Memory B cell (primary cell): ENCODE measurements around the gene DDX47.
"Not testable (repeated sequence)": the region's sequence is repeated elsewhere in the genome, so short reads cannot be mapped to it uniquely, and the experiment has no call there.

Source experiments
- ATAC-seq: fragments of 150-1000 bp; cut with Tn5 transposase; 2 replicates; pipeline ENCODE4 v1.10.0; 2021; ENCODE audit warnings: low read depth, mild to moderate bottlenecking, moderate library complexity
- DNase-seq, 2 donors: peaks; one replicate each; pipeline ENCODE4 v3.0.0; 2022; ENCODE audit warnings: low spot score in 2 of 2
- H3K27ac Mint-ChIP-seq: one replicate; pipeline ENCODE4 v1.8.0; 2022; ENCODE audit warnings: mild to moderate bottlenecking, moderate library complexity, mixed read lengths
- H3K27me3 Mint-ChIP-seq: one replicate; pipeline ENCODE4 v1.8.0; 2022; ENCODE audit warnings: mixed read lengths
- H3K36me3 Mint-ChIP-seq: one replicate; pipeline ENCODE4 v1.8.0; 2022; ENCODE audit warnings: mild to moderate bottlenecking, mixed read lengths
- H3K4me1 Mint-ChIP-seq: one replicate; pipeline ENCODE4 v1.8.0; 2022; ENCODE audit warnings: mixed read lengths
- H3K4me3 Mint-ChIP-seq: one replicate; pipeline ENCODE4 v1.8.0; 2022; ENCODE audit warnings: mild to moderate bottlenecking, moderate library complexity, mixed read lengths
- H3K9me3 Mint-ChIP-seq: one replicate; pipeline ENCODE4 v1.8.0; 2022; ENCODE audit warnings: mixed read lengths

DDX47 gene

DNA sequence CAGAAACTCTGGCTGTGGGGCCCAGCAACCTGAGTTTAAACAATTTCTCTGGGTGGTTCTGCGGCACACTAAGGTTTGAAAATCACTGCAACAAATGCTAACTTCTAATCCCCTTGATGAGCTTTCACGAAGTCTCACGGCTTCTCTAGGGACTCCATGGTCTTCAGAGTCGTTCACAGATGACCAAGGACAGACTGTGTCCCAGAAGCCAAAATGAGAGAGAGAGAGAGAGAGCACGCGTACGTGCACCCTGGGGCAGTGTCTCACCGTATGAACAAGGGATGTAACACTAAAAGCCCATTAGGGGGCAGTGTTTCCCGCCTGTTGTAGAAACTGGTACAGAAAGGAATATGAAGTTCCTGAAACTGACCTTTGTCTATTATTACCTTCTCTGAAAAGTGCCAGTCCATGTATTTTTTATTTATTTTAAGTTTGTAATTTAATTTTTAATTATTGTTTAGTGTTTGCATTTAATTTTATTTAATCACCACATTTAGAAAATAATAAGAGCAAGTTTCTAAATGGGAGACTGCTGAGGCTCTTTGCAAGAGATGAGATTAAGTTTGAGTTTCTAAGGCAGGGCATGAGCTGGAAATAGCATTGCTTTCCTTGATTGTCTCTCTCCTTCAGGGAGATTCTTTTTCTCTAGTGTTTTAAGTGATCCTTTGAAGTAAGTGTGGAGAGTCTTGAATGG is 24.3 kb upstream of the DDX47 start:
- Mint-ChIP-seq H3K27ac (peak overlapping the region; percentile 76), H3K4me1 (peaks cover 8% of the 10 kb centered on the region), H3K9me3 (no peaks in the 10 kb centered on the region), H3K4me3 (peak overlapping the region; percentile 85), H3K27me3 (no peaks in the 10 kb centered on the region), H3K36me3 (no peaks in the 10 kb centered on the region)
- DNase-seq (peak; percentile 40 to 63), ATAC-seq (peak; percentile 73)

DNA sequence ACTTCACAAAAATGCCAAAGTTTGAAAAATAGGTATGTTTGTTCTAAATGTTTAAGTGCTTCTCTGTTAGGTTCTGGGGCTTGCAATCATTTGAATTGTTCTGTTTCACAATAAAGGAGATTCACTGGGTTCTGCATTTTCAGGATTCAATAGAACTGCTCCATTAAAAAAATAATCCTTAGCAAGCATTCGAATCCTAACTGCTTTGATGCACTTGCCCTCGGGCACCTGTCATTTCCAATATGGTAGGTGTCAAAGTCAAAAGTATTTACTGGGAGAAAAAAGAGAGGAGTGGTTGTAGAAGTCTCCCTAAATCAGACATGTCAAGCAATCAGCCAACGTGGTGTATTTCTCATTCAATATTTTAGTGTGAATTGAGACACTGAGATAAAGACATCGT is 22.2 kb upstream of the DDX47 start:
- no peaks in the 10 kb centered on the region for H3K27me3 Mint-ChIP-seq
- no peaks in the 10 kb centered on the region for H3K36me3 Mint-ChIP-seq
- no peak overlapping the region for H3K4me3 Mint-ChIP-seq
- H3K9me3 Mint-ChIP-seq: no peaks in the 10 kb centered on the region
- DNase-seq (no peak), ATAC-seq (no peak)
- peaks cover 8% of the 10 kb centered on the region for H3K4me1 Mint-ChIP-seq
- H3K27ac Mint-ChIP-seq: no peak overlapping the region

DNA sequence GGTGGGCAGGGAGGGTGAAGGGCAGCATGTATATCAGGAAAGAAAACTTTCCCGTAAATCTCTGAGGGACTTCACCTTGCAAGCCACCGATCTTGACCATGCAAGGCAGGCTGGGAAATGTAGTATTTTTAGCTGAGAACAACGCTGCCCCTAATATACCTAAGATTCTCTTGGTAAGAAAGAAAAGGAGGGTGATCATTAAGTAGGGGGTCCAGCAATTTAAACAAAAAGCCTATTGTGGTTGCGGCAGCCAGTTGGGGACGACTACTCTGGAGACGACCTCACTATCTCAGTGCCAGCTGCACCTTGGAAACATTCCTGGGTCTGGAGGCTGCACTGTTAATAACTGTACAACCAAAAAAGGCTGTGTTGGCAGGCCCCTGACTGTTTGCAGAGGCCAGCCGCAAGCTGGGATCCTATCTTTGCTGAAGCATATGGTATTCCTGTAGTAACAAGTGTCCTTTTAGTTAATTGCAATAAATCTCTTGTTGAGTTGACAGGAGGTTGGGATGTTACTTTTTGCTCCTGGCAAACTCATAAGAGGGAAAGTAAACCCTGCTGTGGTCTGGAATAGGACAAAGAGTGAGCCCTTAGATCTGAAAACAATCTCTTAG is 21.3 kb upstream of the DDX47 start:
- H3K27ac Mint-ChIP-seq: no peak overlapping the region
- H3K36me3 Mint-ChIP-seq: no peaks in the 10 kb centered on the region
- H3K9me3 Mint-ChIP-seq: no peaks in the 10 kb centered on the region
- no peak overlapping the region for H3K4me3 Mint-ChIP-seq
- no peaks in the 10 kb centered on the region for H3K27me3 Mint-ChIP-seq
- no peak for DNase-seq
- ATAC-seq: no peak
- H3K4me1 Mint-ChIP-seq: peaks cover 8% of the 10 kb centered on the region

DNA sequence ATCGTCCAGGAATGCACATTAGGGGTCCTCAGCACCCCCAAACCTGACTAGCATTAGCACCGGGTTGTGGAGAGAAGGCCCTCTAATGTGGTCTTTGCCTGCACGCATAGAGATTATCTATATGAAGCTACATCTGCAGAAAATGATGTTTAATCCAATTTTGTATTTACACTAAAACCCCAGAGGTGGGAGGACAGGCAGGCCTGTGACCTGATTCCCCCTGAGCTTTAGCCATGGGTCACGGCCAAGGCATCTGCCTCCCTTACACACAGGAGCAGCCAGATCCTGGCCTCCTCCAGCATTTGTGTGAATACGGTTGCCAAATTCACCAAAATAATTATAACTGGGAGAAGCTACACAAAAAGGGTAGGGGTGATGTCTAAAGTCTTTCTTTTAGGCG is 20.7 kb upstream of the DDX47 start:
- ATAC-seq (no peak), DNase-seq (no peak)
- Mint-ChIP-seq H3K27ac (no peak overlapping the region), H3K27me3 (no peaks in the 10 kb centered on the region), H3K36me3 (no peaks in the 10 kb centered on the region), H3K4me1 (peaks cover 9% of the 10 kb centered on the region), H3K4me3 (no peak overlapping the region), H3K9me3 (no peaks in the 10 kb centered on the region)

DNA sequence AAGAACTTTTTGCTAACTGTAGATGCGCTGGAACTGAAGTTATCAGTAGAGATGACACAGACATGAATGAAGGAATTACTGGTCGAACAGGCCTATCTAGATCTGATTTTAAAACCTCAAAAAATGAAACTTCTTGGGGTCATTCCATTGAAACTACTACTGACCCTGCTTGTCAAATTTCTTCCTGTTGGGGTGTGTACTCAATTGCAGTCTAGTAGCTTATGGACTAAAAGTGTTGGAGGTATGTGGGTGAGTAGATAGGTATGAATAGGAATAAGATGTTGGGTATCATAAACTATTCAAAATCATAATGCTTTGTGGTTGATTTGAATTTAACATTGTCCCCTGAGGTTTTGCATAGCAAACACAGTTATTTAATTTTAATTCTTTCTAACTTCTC is 18.5 kb upstream of the DDX47 start:
- Mint-ChIP-seq H3K4me3 (no peak overlapping the region), H3K9me3 (no peaks in the 10 kb centered on the region), H3K4me1 (peaks cover 2% of the 10 kb centered on the region), H3K27ac (no peak overlapping the region), H3K27me3 (no peaks in the 10 kb centered on the region), H3K36me3 (no peaks in the 10 kb centered on the region)
- ATAC-seq (no peak), DNase-seq (no peak)

DNA sequence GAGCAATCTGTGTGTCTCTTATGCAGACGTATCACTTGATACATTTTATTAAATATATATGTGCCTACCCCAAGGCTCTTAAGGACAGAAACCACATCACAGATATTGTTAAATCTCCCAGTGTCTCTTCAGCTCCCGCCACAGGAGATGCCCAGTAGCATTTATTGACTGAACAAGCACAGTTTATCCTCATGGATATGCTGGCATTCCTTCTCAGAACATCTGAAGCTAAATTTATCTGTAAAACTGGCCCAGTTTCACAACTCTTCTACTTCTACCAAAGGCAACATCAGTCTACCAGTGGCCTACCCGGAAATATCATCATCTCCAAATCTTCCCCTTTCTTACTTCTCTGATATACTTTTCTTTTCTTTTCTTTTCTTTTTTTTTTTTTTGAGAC is 17.0 kb upstream of the DDX47 start:
- no peaks in the 10 kb centered on the region for H3K9me3 Mint-ChIP-seq
- H3K27me3 Mint-ChIP-seq: no peaks in the 10 kb centered on the region
- no peaks in the 10 kb centered on the region for H3K36me3 Mint-ChIP-seq
- peaks cover 7% of the 10 kb centered on the region for H3K4me1 Mint-ChIP-seq
- no peak overlapping the region for H3K27ac Mint-ChIP-seq
- no peak overlapping the region for H3K4me3 Mint-ChIP-seq
- ATAC-seq: no peak
- no peak for DNase-seq

DNA sequence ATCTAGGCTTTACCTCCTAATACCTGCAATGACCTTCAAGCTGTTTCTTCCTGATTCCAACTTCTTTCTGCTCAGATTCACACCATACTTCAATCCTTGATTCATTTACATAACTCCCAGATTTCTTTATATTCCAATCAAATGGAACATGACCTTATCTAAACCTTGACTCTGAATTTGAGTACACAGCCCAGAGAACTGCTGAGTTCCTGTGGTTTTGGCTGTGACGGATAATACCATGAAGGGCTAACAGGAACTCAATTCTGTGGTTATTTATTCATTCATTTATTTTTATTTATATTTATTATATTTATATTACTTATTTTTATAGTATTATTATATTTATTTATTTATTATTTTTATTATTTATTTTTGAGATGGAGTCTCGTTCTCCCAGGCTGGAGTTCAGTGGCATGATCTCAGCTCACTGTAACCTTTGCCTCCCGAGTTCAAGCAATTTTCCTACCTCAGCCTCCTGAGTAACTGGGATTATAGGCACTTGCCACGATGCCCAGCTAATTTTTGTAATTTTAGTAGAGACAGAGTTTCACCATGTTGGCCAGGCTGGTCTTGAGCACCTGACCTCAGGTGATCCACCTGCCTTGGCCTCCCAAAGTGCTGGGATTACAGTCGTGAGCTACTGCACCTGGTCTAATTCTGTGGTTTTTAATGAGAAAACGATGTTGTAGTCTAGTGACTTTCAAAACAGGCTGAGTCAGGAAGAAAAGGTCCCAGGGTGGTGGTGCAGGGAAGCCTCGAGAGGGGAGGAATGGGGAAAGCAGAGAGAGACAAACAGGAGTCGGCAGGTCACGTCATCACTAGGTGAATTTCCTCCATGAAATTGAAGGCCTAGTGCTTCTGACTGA is 16.0 kb upstream of the DDX47 start:
- Mint-ChIP-seq H3K9me3 (no peaks in the 10 kb centered on the region), H3K36me3 (no peaks in the 10 kb centered on the region), H3K27me3 (no peaks in the 10 kb centered on the region), H3K4me3 (no peak overlapping the region), H3K27ac (no peak overlapping the region), H3K4me1 (peaks cover 11% of the 10 kb centered on the region)
- ATAC-seq (no peak), DNase-seq (no peak)

DNA sequence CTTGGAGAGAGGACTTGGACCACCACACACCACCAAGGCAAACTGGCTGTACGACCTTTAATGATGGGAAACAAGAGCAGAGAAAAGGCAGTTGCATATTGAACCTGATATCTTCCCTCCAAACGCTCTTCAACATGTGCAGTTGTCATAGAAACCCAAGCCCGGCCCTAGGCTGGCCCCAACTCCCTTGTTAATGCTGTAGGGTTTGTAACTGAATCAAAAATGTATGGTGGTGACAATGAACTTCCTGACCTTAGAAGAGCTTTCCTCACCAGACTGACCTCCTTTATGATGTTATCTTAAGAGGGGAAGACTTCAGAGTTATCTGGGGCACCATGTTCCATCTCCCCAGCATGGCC is 15.4 kb upstream of the DDX47 start:
- no peaks in the 10 kb centered on the region for H3K36me3 Mint-ChIP-seq
- no peak overlapping the region for H3K27ac Mint-ChIP-seq
- no peaks in the 10 kb centered on the region for H3K9me3 Mint-ChIP-seq
- H3K4me1 Mint-ChIP-seq: peaks cover 15% of the 10 kb centered on the region
- no peaks in the 10 kb centered on the region for H3K27me3 Mint-ChIP-seq
- no peak overlapping the region for H3K4me3 Mint-ChIP-seq
- no peak for ATAC-seq
- no peak for DNase-seq

DNA sequence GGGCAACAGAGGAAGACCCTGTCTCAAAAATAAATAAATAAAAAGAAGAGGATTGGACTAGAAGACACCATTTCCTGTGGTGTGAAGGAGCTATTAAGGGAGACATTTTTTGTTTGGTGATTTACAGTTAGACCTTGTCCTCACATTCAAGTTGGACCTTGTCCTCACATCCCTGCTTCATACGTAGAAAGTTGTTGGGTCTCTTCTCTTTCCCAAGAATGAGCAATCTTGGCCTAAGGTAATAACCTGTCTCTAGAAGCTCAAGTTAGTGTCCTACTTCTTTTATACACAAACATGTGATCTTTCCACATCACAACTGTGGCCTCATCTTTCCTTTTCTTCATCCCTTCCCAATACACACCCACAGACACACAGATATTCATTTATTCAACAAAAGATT is 14.7 kb upstream of the DDX47 start:
- no peak for ATAC-seq
- H3K4me1 Mint-ChIP-seq: peaks cover 19% of the 10 kb centered on the region
- H3K27ac Mint-ChIP-seq: no peak overlapping the region

DNA sequence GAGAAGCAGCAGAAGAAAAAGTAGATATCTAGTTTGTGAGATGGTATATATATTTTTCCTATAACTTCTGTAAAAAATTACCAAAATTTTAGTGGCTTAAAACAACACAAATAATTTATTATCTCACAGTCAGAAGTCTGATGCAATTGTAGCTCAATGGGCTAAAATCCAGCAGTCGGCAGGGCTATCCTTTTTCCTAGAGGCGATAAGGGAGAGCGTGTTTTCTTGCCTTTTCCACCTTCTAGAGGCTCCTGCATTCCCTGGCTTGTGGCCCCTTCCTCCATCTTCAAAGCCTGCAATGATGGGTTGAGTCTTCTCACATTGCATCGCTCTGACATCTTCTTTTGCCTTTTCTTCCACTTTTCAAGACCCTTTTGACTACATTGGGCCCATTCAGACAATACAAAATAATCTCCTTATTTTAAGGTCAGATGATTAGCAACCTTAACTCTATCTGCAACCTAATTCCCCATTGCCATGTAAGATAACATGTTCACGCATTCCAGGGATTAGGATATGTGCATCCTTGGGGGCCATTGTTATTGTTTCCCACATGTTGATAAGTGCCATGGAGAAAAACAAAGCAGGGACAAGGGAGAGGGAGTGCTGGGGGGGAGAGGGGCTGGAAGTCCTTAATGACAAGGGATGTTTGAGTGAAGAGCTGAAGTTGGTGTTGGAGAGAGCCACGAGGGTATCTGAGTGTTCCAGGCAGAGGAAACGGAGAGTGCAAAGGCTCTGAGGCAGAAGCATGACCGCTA is 13.8 kb upstream of the DDX47 start:
- no peaks in the 10 kb centered on the region for H3K9me3 Mint-ChIP-seq
- ATAC-seq: no peak
- no peak overlapping the region for H3K4me3 Mint-ChIP-seq
- peaks cover 19% of the 10 kb centered on the region for H3K4me1 Mint-ChIP-seq
- H3K36me3 Mint-ChIP-seq: no peaks in the 10 kb centered on the region
- DNase-seq: no peak
- H3K27ac Mint-ChIP-seq: peak overlapping the region; percentile 68
- no peaks in the 10 kb centered on the region for H3K27me3 Mint-ChIP-seq

More for the DNA sequence above, 14.7 kb upstream of the DDX47 start:
- Mint-ChIP-seq H3K27me3 (no peaks in the 10 kb centered on the region), H3K36me3 (no peaks in the 10 kb centered on the region), H3K9me3 (no peaks in the 10 kb centered on the region), H3K4me3 (no peak overlapping the region)
- no peak for DNase-seq

DNA sequence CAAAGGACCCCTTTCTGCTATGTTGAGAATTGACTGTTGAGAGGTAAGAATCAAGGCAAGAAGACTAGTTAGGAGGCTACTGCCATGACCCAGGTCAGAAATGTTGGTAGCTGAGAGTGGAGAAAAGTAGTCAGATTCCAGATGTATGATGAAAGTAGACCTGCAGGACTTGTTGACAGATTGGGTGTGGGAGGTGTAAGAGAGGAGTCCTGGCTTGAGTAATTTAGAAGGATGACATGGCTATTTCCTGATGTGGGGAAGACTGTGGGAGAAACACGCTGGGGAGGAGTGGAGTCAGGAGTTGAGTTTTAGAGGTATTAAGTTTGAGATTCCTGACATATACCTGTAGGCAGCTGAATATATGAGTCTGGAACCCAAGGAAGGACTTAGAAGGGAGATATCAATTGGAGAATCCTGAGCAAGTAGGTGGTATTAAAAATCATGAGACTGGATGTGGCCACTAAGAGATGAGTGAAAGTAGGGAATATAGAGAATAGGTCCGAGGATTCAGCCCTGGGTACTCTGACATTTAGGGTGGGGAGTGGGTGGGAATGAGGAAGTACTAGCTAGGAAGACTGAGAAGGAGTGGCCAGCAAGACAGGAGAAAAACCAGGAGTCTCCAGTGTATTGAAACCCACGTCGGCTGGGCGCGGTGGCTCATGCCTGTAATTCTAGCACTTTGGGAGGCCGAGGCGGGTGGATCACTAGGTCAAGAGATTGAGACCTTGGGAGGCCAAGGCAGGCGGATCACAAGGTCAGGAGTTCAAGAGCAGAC is 12.6 kb upstream of the DDX47 start:
- H3K9me3 Mint-ChIP-seq: no peaks in the 10 kb centered on the region
- peaks cover 23% of the 10 kb centered on the region for H3K4me1 Mint-ChIP-seq
- H3K27me3 Mint-ChIP-seq: no peaks in the 10 kb centered on the region
- no peaks in the 10 kb centered on the region for H3K36me3 Mint-ChIP-seq
- ATAC-seq: no peak
- no peak for DNase-seq
- no peak overlapping the region for H3K4me3 Mint-ChIP-seq
- peak overlapping the region; percentile 74 for H3K27ac Mint-ChIP-seq

DNA sequence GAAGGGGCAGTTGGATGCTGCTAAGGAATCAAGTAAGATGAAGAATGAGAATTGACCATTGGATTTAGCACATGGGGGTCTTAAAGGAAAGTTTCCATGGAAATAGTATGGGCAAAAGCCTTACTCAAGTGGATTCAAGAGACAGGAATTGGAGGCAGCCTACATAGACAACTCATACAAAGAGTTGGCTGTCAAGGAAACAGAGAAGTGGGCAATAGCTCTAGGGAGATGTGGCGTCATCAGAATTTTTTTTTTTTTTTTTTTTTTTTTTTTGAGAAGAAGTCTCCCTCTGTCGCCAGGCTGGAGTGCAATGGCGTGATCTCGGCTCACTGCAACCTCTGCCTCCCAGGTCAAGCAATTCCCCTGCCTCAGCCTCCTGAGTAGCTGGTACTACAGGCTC is 11.5 kb upstream of the DDX47 start:
- H3K27me3 Mint-ChIP-seq, H3K9me3 Mint-ChIP-seq, DNase-seq, H3K36me3 Mint-ChIP-seq, H3K4me3 Mint-ChIP-seq: not testable (repeated sequence)
- H3K27ac Mint-ChIP-seq: peak overlapping the region; percentile 52
- peaks cover 29% of the 10 kb centered on the region for H3K4me1 Mint-ChIP-seq
- ATAC-seq: peak; percentile 70

DNA sequence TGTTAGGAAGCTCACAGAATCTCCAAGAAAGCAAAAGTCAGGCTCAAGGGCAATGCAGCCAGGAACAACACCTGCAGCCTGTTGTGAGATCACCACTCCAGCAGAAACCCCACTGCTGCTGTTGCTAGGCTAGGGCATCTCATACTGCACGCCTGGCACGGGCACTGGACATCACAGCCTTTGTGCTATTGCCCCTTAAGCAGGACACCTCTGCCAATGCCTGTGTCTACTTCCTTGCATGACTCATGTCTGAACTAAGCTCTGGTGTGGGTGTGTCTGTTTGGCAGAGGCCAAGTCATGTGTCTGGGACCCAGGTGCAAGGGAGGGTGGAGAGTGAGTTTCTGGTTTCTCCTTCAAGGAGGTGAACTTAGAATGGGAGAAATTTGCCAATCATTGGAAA is 10.0 kb upstream of the DDX47 start:
- peak overlapping the region; percentile 25 for H3K27ac Mint-ChIP-seq
- H3K9me3 Mint-ChIP-seq: no peaks in the 10 kb centered on the region
- H3K27me3 Mint-ChIP-seq: no peaks in the 10 kb centered on the region
- peak in 1 of 2 donors; percentile 12 for DNase-seq
- ATAC-seq: peak; percentile 32
- H3K4me1 Mint-ChIP-seq: peaks cover 37% of the 10 kb centered on the region
- H3K4me3 Mint-ChIP-seq: peak overlapping the region; percentile 47
- H3K36me3 Mint-ChIP-seq: no peaks in the 10 kb centered on the region
